ENCODE measurements around the gene ERCC6. TPM values are rescaled to one million over a fixed set of nuclear protein-coding genes. Genes with fewer than 3 reads are reported as not detected.

The ERCC6 gene
- total and polyA plus RNA-seq, 10 of the 15 experiments (the other 5 are each of a cell fraction or from before 2014, with no cell fraction given) = 4.3 to 15.6 (median 7.8) TPM

- CTCF ChIA-PET = interaction anchor here (0.6 to 1.5 kb wide), 4 partner anchors 33 to 541 kb away, joined by 3 to 5 read pairs (median 4); no protein-coding TSS in a partner anchor
- Histone ChIP-seq H3K27ac (ENCODE audit: control insufficient read depth, insufficient read depth) (no peak overlapping the region), H3K9ac (ENCODE audit: control insufficient read depth, insufficient read depth, low read length) (no peak overlapping the region), H3K79me2 (ENCODE audit: control insufficient read depth, insufficient read depth, low read length) (no peaks in the 10 kb centered on the region), H3K9me3 (replicated peaks; ENCODE audit: control insufficient read depth, insufficient read depth, low read length) (no peaks in the 10 kb centered on the region), H2AFZ (ENCODE audit: control insufficient read depth, low read depth, low read length) (no peak overlapping the region), H3K4me1 (ENCODE audit: control insufficient read depth, insufficient read depth, low read length) (no peaks in the 10 kb centered on the region), H3K36me3 (ENCODE audit: control insufficient read depth in 2 of 2, insufficient read depth in 2 of 2, low read length in 1 of 2) (peaks cover 5% of the 10 kb centered on the region in 2 experiments), H3K27me3 (replicated peaks in 1 of 2; ENCODE audit: control insufficient read depth in 2 of 2, insufficient read depth in 2 of 2, low read length in 1 of 2) (no peaks in the 10 kb centered on the region), H3K4me3 (no peak overlapping the region), H4K20me1 (ENCODE audit: control insufficient read depth, insufficient read depth) (no peaks in the 10 kb centered on the region), H3K4me2 (ENCODE audit: control insufficient read depth, insufficient read depth) (no peak overlapping the region)
- no peak for ATAC-seq
- BruUV-seq (replicated peaks) = no TSS peak
- POLR2A ChIA-PET = interaction anchor here (0.7 kb wide), 1 partner anchor 433 kb away, joined by 4 read pairs; no protein-coding TSS in a partner anchor
- RAD21 ChIA-PET (ENCODE audit: unreplicated experiment) = no interaction called here
- FAIRE-seq = no peak
- 96% methylated on average over 3 of the region's 3 CpGs for WGBS (ENCODE audit: insufficient coverage, insufficient replicate concordance, low lambda C conversion rate, missing lambda C conversion rate)
- SMC1A ChIA-PET (ENCODE audit: uncharacterized antibody, unreplicated experiment) = interaction anchor here (0.9 to 1.2 kb wide), 3 partner anchors 9 to 33 kb away, joined by 3 to 4 read pairs (median 3); no protein-coding TSS in a partner anchor
- no peak for DNase-seq (ENCODE audit: low read depth, low spot score)
- TF ChIP-seq JUND (IDR thresholded peaks at IDR 0.05; ENCODE audit: low read depth, low read length) (no peak), ZNF384 (IDR thresholded peaks at IDR 0.05; ENCODE audit: borderline replicate concordance, low read depth, low read length) (no peak), HDGF (IDR thresholded peaks at IDR 0.05) (no peak), CHD2 (IDR thresholded peaks at IDR 0.05; ENCODE audit: borderline replicate concordance, low read depth, low read length) (no peak), SRF (IDR thresholded peaks at IDR 0.05; ENCODE audit: low read depth in 2 of 2, low read length in 2 of 2) (no peak), ZNF274 (IDR thresholded peaks at IDR 0.05; ENCODE audit: insufficient read depth, insufficient read length) (no peak), POLR2AphosphoS2 (IDR thresholded peaks at IDR 0.05; ENCODE audit: low read depth, low read length) (no peak), STAT1 (conservative IDR thresholded peaks at IDR 0.05) (no peak), RUNX3 (IDR thresholded peaks at IDR 0.05; ENCODE audit: low read length) (no peak), RBBP5 (conservative IDR thresholded peaks at IDR 0.05) (no peak), EED (IDR thresholded peaks at IDR 0.05; ENCODE audit: low read depth) (no peak), CHD4 (IDR thresholded peaks at IDR 0.05) (no peak), BCLAF1 (IDR thresholded peaks at IDR 0.05) (no peak), SREBF2 (IDR thresholded peaks at IDR 0.05; ENCODE audit: low read length) (no peak)
- intact Hi-C loops (cut with micrococcal nuclease; ENCODE audit: unreplicated experiment) (no loop called here), in situ Hi-C loops (cut with MboI) (no loop called here)
These were observed 60.1 kb downstream of the ERCC6 start for GRCh38 chr10:49478819-49479218.

All from GM12878 (cell line).